ENCODE data around the gene FOXN3. TPM values are rescaled to one million over a fixed set of nuclear protein-coding genes. Genes with fewer than 3 reads are reported as not detected.
A peak's percentile ranks its signal among the peaks of the same experiment; 100 is the strongest.

The FOXN3 gene
- total and polyA plus RNA-seq, 9 donors, result 56.9 to 172 (median 99.2) TPM

- Histone ChIP-seq H3K36me3 (no peaks in the 10 kb centered on the region), H3K27me3 (no peaks in the 10 kb centered on the region), H3K4me3 (no peak overlapping the region), H3K4me1 (ENCODE audit: insufficient read depth) (no peaks in the 10 kb centered on the region), H3K9me3 (no peaks in the 10 kb centered on the region), H3K27ac (no peak overlapping the region)
- intact Hi-C loops (cut with DNase I), result no loop called here
- 78 to 90% (median 88%) methylated on average over 2 of the region's 2 CpGs for WGBS, 3 donors
- no peak for DNase-seq
- no peak for TF ChIP-seq EP300 (IDR thresholded peaks at IDR 0.05)
- TF ChIP-seq POLR2A (IDR thresholded peaks at IDR 0.05), result no peak
- TF ChIP-seq CTCF (IDR thresholded peaks at IDR 0.05), result no peak
Measured at GRCh38 chr14:89134640-89135039, 282.4 kb downstream of the FOXN3 start.

GRCh38 chr14:89131004-89131750 is 285.9 kb downstream of the FOXN3 start:
- Histone ChIP-seq H3K36me3 (no peaks in the 10 kb centered on the region), H3K4me3 (no peak overlapping the region), H3K27me3 (no peaks in the 10 kb centered on the region), H3K4me1 (ENCODE audit: insufficient read depth) (no peaks in the 10 kb centered on the region), H3K27ac (no peak overlapping the region), H3K9me3 (no peaks in the 10 kb centered on the region)
- 47 to 59% (median 55%) methylated on average over 6 of the region's 6 CpGs for WGBS, 3 donors
- TF ChIP-seq POLR2A (IDR thresholded peaks at IDR 0.05), result no peak
- DNase-seq, result no peak
- intact Hi-C loops (cut with DNase I), result no loop called here

- Histone ChIP-seq H3K4me3 (no peak overlapping the region), H3K9me3 (no peaks in the 10 kb centered on the region), H3K4me1 (ENCODE audit: insufficient read depth) (no peaks in the 10 kb centered on the region), H3K27ac (no peak overlapping the region), H3K36me3 (no peaks in the 10 kb centered on the region), H3K27me3 (no peaks in the 10 kb centered on the region)
- 36 to 52% (median 51%) methylated on average over 6 of the region's 6 CpGs for WGBS, 3 donors
- peak in 4 of 5 donors; percentile 30 to 55 (median 46) for DNase-seq
- intact Hi-C loops (cut with DNase I), result no loop called here
- TF ChIP-seq POLR2A (IDR thresholded peaks at IDR 0.05), result no peak
- no peak for TF ChIP-seq EP300 (IDR thresholded peaks at IDR 0.05)
- TF ChIP-seq CTCF (IDR thresholded peaks at IDR 0.05), result no peak
Measured at GRCh38 chr14:89129570-89129969, 287.5 kb downstream of the FOXN3 start.

GRCh38 chr14:89128311-89129026 is 288.6 kb downstream of the FOXN3 start:
- Histone ChIP-seq H3K9me3 (no peaks in the 10 kb centered on the region), H3K36me3 (no peaks in the 10 kb centered on the region), H3K4me1 (ENCODE audit: insufficient read depth) (no peaks in the 10 kb centered on the region), H3K27me3 (no peaks in the 10 kb centered on the region), H3K4me3 (no peak overlapping the region), H3K27ac (no peak overlapping the region)
- DNase-seq, result no peak
- TF ChIP-seq POLR2A (IDR thresholded peaks at IDR 0.05), result no peak
- TF ChIP-seq EP300 (IDR thresholded peaks at IDR 0.05), result no peak
- no peak for TF ChIP-seq CTCF (IDR thresholded peaks at IDR 0.05)
- WGBS, 3 donors, result 94 to 96% (median 96%) methylated on average over 10 of the region's 10 CpGs
- intact Hi-C loops (cut with DNase I), result no loop called here

GRCh38 chr14:89126461-89126860 is 290.6 kb downstream of the FOXN3 start:
- WGBS, 3 donors, result 53 to 75% (median 58%) methylated on average over 4 of the region's 4 CpGs
- H3K4me1 ChIP-seq (ENCODE audit: insufficient read depth), result no peaks in the 10 kb centered on the region
- no peaks in the 10 kb centered on the region for H3K27me3 ChIP-seq
- H3K27ac ChIP-seq, result no peak overlapping the region
- no peaks in the 10 kb centered on the region for H3K36me3 ChIP-seq
- no peaks in the 10 kb centered on the region for H3K9me3 ChIP-seq
- TF ChIP-seq POLR2A (IDR thresholded peaks at IDR 0.05), result no peak
- no peak overlapping the region for H3K4me3 ChIP-seq
- intact Hi-C loops (cut with DNase I), result no loop called here
- DNase-seq, result no peak

Data from ovary (tissue), 9 donors.